ENCODE results near the gene SLC6A3. TPM values are rescaled to one million over a fixed set of nuclear protein-coding genes. Genes with fewer than 3 reads are reported as not detected.

Gene SLC6A3
- total and polyA plus RNA-seq, 2 donors (not counting 1 experiment from before 2014, with no cell fraction given), result not detected

GRCh38 chr5:1429066-1429465 lies 16.2 kb downstream of the SLC6A3 start:
- Histone ChIP-seq H3K4me3 (replicated peaks in 1 of 4; ENCODE audit: control extremely low read depth in 1 of 4, insufficient read depth in 1 of 4, low read depth in 3 of 4, low read length in 4 of 4) (no peak overlapping the region), H3K36me3 (ENCODE audit: control insufficient read depth, insufficient read depth, low read length) (no peaks in the 10 kb centered on the region), H4K20me1 (ENCODE audit: control insufficient read depth, extremely low read depth, insufficient read depth, low read length) (no peaks in the 10 kb centered on the region), H3K27me3 (ENCODE audit: control insufficient read depth, insufficient read depth, low read length) (no peaks in the 10 kb centered on the region), H3K9ac (ENCODE audit: insufficient read depth, low read length) (no peak overlapping the region), H3K4me2 (ENCODE audit: extremely low read depth, insufficient read depth, low read length) (no peak overlapping the region), H3K79me2 (ENCODE audit: control insufficient read depth, insufficient read depth, low read length) (no peaks in the 10 kb centered on the region), H3K4me1 (ENCODE audit: control insufficient read depth, extremely low read depth, insufficient read depth, low read length) (no peaks in the 10 kb centered on the region), H3K27ac (ENCODE audit: insufficient read depth, low read length) (no peak overlapping the region), H3K9me3 (ENCODE audit: control insufficient read depth, insufficient read depth, low read depth, low read length) (no peaks in the 10 kb centered on the region), H2AFZ (ENCODE audit: low read length) (no peak overlapping the region)
- DNase-seq (ENCODE audit: low read depth in 2 of 2), result no peak
- TF ChIP-seq, protein P1, sequence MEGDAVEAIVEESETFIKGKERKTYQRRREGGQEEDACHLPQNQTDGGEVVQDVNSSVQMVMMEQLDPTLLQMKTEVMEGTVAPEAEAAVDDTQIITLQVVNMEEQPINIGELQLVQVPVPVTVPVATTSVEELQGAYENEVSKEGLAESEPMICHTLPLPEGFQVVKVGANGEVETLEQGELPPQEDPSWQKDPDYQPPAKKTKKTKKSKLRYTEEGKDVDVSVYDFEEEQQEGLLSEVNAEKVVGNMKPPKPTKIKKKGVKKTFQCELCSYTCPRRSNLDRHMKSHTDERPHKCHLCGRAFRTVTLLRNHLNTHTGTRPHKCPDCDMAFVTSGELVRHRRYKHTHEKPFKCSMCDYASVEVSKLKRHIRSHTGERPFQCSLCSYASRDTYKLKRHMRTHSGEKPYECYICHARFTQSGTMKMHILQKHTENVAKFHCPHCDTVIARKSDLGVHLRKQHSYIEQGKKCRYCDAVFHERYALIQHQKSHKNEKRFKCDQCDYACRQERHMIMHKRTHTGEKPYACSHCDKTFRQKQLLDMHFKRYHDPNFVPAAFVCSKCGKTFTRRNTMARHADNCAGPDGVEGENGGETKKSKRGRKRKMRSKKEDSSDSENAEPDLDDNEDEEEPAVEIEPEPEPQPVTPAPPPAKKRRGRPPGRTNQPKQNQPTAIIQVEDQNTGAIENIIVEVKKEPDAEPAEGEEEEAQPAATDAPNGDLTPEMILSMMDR (conservative IDR thresholded peaks at IDR 0.05 in 1 of 2, IDR thresholded peaks at IDR 0.05 in 1 of 2; ENCODE audit: low read depth in 1 of 2, low read length in 2 of 2), result no peak
- TF ChIP-seq EZH2 (IDR thresholded peaks at IDR 0.05; ENCODE audit: low read length, missing control alignments), result no peak

DNA sequence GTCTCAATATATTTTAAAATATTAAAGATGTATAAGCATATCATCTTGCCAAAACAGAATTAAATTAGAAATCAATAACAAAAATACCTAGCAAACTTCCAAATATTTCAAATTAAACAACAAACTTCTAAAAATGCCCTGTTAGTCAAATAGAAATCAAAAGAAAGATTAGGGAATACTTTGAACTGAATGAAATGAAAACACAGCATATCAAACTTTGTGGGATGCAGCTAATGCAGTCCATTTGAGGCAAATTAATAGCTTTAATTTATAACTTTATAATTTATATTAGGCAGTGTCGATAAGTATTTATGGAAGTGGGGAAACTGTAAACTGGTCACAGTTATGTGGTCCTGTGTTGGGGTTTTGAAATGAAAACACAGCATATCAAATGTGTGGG lies 17.1 kb downstream of the SLC6A3 start:
- no peak overlapping the region for H3K4me3 ChIP-seq (replicated peaks in 1 of 4; ENCODE audit: control extremely low read depth in 1 of 4, insufficient read depth in 1 of 4, low read depth in 3 of 4, low read length in 4 of 4)
- no peak overlapping the region for H2AFZ ChIP-seq (ENCODE audit: low read length)
- no peaks in the 10 kb centered on the region for H3K27me3 ChIP-seq (ENCODE audit: control insufficient read depth, insufficient read depth, low read length)
- H4K20me1 ChIP-seq (ENCODE audit: control insufficient read depth, extremely low read depth, insufficient read depth, low read length), result no peaks in the 10 kb centered on the region
- H3K36me3 ChIP-seq (ENCODE audit: control insufficient read depth, insufficient read depth, low read length), result no peaks in the 10 kb centered on the region
- no peak for TF ChIP-seq EZH2 (IDR thresholded peaks at IDR 0.05; ENCODE audit: low read length, missing control alignments)
- TF ChIP-seq, protein P1 (conservative IDR thresholded peaks at IDR 0.05 in 1 of 2, IDR thresholded peaks at IDR 0.05 in 1 of 2; ENCODE audit: low read depth in 1 of 2, low read length in 2 of 2), result no peak
- no peaks in the 10 kb centered on the region for H3K4me1 ChIP-seq (ENCODE audit: control insufficient read depth, extremely low read depth, insufficient read depth, low read length)
- no peak overlapping the region for H3K9ac ChIP-seq (ENCODE audit: insufficient read depth, low read length)
- no peak overlapping the region for H3K27ac ChIP-seq (ENCODE audit: insufficient read depth, low read length)
- no peak overlapping the region for H3K4me2 ChIP-seq (ENCODE audit: extremely low read depth, insufficient read depth, low read length)
- no peaks in the 10 kb centered on the region for H3K9me3 ChIP-seq (ENCODE audit: control insufficient read depth, insufficient read depth, low read depth, low read length)
- no peaks in the 10 kb centered on the region for H3K79me2 ChIP-seq (ENCODE audit: control insufficient read depth, insufficient read depth, low read length)
- no peak for DNase-seq (ENCODE audit: low read depth in 2 of 2)

DNA sequence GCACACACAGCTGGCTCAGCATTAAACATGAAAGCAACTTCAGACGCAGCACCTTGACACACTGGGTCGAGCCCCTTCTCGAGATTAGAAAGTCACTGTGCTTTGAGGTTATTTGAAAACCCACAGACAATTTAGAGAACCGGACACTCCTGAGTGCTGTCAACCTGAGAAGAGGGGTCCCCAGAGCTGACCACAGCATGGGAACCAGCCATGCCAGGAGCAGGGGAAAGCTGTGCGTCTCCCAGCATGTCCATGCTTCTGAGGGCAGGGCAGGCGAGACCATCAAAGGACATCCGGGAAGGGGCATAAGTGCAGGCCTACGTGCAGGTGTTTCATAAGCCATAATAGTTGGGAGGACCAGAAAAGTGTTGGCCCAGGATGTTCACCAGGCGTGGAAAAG lies 20.5 kb downstream of the SLC6A3 start:
- TF ChIP-seq, protein P1 (conservative IDR thresholded peaks at IDR 0.05 in 1 of 2, IDR thresholded peaks at IDR 0.05 in 1 of 2; ENCODE audit: low read depth in 1 of 2, low read length in 2 of 2), result no peak
- no peak for TF ChIP-seq EZH2 (IDR thresholded peaks at IDR 0.05; ENCODE audit: low read length, missing control alignments)

More for the DNA sequence above, 20.5 kb downstream of the SLC6A3 start:
- no peaks in the 10 kb centered on the region for H3K36me3 ChIP-seq (ENCODE audit: control insufficient read depth, insufficient read depth, low read length)
- H3K4me2 ChIP-seq (ENCODE audit: extremely low read depth, insufficient read depth, low read length), result no peak overlapping the region
- H3K27me3 ChIP-seq (ENCODE audit: control insufficient read depth, insufficient read depth, low read length), result no peaks in the 10 kb centered on the region
- H3K9ac ChIP-seq (ENCODE audit: insufficient read depth, low read length), result no peak overlapping the region
- DNase-seq (ENCODE audit: low read depth in 2 of 2), result no peak
- H3K4me1 ChIP-seq (ENCODE audit: control insufficient read depth, extremely low read depth, insufficient read depth, low read length), result no peaks in the 10 kb centered on the region
- H3K4me3 ChIP-seq (replicated peaks in 1 of 4; ENCODE audit: control extremely low read depth in 1 of 4, insufficient read depth in 1 of 4, low read depth in 3 of 4, low read length in 4 of 4), result no peak overlapping the region
- H3K9me3 ChIP-seq (ENCODE audit: control insufficient read depth, insufficient read depth, low read depth, low read length), result no peaks in the 10 kb centered on the region
- no peak overlapping the region for H3K27ac ChIP-seq (ENCODE audit: insufficient read depth, low read length)
- no peaks in the 10 kb centered on the region for H3K79me2 ChIP-seq (ENCODE audit: control insufficient read depth, insufficient read depth, low read length)
- H4K20me1 ChIP-seq (ENCODE audit: control insufficient read depth, extremely low read depth, insufficient read depth, low read length), result no peaks in the 10 kb centered on the region
- no peak overlapping the region for H2AFZ ChIP-seq (ENCODE audit: low read length)

Data from fibroblast of lung (primary cell).